GM21423 (cell line): Measurements from ENCODE around the gene PLPP4.
A peak's percentile ranks its signal among the peaks of the same experiment; 100 is the strongest.

ENCODE experiments used
- ATAC-seq: cut with Tn5 transposase; IDR thresholded peaks from one replicate; pipeline ENCODE4 v1.9.1; 2021; ENCODE audit warnings: mild to moderate bottlenecking, moderate library complexity; ENCODE audit not compliant: unreplicated experiment

Gene PLPP4

GRCh38 chr10:120606051-120606764 lies 149.2 kb downstream of the PLPP4 start:
- ATAC-seq: peak; percentile 66

DNA sequence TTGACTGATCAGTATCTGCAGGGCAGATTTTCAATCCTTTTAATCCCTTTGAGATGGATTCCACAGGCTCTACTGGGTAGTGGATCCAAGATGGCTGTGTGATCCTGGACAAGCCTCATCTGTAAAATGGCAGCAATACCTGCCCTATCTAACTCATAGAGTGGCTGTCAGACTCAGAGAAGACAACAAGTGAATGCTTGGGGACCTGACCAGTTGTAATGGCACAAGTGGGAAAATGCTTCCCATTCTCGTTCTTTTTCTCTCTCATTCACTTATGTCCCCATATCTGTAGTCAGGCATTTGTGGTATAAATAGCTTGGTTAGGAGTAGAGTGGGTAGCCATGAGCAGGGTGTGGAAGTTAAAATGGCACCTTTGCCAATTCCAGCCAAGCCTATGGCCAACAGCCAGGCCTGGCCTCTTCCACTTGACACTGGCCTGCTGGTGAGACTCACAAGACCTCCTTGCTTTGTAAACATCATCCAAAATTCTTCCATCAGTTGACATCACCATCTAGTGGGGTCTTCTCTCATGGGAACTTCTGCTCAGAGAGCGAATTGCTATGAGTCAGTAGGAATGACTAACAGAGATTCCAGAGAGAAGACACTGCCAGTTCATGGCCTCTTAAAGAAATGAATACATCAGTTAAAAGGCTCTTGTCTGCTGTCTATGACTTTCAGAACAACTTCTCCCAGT lies 150.1 kb downstream of the PLPP4 start:
- ATAC-seq: no peak

DNA sequence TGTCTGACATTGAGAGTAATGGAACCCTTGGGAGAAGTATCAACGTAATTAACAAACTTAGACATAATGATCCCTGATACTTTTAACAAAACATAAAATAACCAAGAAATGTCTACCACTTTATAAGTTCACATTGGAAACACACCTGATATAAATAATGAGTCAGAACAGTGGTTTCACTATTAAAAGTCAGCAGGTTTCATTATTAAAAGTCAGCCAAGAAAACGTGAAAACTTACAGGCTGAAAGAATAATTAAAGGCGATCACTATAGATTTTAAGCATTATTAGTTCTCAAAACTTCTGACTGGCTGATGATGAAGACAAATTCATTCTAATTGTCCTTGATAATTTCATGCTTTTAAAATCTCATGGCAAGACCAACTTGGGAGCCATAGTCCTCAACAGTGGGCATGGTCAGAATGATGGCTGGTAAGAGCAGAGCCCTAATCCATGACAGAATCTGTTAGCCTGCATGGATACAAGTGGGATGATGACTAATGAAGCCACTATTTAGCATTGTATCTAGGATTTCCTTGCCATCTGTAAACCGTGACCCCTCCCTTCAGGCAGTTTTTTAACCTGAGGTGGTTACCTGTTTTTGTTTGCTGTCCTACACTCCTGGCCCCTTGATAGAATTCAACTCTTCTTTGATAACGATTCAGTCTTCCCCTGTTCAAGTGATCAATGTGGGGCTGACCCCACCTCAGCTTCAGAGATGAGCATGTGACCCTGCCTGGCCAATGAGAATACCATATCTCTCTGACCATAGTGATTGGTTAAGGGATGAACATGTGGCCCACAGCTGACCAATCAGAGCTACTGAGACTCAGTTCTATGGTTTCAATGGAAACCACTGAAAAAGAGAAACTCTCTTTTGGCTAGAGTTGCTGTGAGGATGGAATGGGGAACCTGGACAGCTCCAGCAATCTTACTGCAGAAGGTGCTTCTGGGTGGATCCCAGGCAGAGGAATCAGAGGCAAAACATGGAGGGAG lies 151.0 kb downstream of the PLPP4 start:
- no peak for ATAC-seq

- no peak for ATAC-seq
These were observed 152.0 kb downstream of the PLPP4 start for GRCh38 chr10:120609006-120609405.

GRCh38 chr10:120610791-120611190 lies 153.8 kb downstream of the PLPP4 start:
- ATAC-seq: no peak

DNA sequence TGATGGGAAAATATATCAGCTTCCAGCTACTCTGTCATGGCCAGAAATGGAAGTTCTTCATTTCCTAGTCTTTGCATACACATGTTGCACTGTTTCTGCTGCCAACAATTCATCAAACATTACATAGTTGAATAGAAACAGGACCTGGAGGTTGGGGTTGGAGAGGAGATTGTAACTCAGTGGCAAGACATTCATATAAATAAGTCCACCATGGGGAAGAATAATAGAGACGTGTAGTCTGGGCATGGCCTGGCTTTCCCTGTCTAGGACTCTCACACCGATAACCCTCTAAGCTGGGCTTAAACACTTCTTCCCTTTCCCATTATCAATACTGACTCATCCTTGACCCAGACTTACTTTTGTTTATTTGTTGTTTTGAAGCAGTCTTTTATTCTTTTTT lies 155.7 kb downstream of the PLPP4 start:
- no peak for ATAC-seq

DNA sequence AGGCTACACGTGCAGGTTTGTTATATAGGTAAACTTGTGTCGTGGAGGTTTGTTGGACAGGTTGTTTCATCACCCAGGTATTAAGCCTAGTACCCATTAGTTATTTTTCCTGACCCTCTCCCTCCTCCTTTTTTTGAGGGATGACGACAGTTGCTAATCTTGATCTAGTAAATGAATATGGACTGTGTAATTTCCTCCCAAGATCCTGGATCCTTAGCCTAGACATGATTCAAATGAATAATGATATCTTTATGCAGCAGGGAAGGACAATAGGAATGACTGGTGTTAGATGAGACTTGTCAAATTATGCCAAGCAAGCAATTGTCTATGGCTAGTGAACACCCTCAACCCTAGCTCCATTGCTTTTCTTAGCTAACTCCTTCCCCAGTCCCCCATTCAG lies 156.2 kb downstream of the PLPP4 start:
- no peak for ATAC-seq

DNA sequence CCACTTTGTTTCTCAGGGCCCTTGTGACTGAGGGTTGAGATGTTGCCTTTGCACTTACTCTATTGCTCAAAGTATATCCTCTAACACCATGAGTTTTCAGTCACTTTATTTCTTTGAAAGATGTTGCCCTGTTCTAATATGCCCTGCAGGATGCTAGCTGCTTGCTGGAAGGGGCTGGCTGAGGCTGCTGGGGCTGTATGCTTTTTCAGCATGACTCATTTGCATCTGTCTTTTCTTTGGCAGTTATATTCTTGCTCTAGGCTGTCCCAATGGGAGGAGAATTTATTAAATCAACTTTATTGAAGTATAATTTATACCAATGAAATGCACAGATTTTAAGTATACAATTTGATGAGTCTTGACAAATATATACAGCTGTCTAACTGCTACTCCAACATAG lies 157.7 kb downstream of the PLPP4 start:
- no peak for ATAC-seq

GRCh38 chr10:120616311-120616911 lies 159.4 kb downstream of the PLPP4 start:
- no peak for ATAC-seq

DNA sequence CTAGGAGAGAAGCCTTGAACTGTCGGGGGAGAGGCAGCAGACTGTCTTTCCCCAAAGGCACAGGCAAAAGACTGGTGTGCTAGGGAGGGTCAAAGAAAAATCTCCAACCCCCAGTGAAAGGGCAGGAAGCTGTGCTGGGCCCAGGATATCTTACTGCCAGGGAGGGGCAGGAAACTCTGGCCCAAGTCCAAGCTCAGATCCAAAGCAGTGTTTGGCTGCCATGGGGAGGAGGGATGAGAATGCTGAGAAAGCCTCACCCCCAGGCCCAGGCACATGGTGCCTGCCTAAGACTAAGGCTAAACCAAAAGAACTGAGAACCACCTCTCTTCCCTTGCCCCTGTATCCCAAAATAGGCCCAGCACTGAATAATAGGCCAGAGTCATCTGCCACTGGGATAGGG lies 171.2 kb downstream of the PLPP4 start:
- no peak for ATAC-seq

DNA sequence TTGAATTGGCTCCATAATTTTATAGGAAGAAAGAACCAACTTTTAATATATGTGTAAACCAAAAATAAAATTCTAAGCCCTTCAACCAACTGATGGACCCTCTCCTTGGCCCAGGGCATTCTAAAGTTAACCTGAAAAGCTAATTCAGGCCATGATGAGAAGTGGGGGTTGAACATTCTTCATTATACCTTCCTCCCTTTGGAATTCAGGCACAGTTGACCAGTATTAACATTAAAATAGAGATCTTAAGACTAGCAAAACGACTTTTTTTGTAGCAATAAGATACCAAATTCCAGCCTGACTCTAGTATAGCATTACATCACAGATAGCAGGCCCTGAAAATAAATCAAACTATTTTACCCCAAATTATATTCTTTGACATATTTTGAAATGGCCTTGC lies 173.2 kb downstream of the PLPP4 start:
- no peak for ATAC-seq

GRCh38 chr10:120632047-120632446 lies 175.0 kb downstream of the PLPP4 start:
- ATAC-seq: no peak

DNA sequence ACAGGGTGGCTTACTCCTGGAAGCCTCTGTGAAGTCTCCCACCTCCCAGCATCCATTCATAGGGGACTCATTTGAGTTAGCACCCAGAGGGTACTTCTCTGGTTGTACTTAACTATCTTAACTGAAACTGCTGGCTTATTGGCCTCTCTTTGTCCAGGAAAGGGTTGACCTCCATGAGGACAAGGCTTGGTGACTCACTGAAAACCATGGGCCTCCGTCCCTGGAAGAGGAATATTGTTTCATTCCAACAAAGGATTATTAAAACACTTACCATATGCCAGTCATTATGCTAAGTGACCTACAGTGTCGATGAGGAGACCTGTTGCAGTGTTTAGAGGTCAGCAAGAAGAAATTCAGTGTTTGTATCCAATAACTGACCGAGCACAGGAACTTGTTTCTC lies 175.9 kb downstream of the PLPP4 start:
- no peak for ATAC-seq

GRCh38 chr10:120634659-120635058 lies 177.6 kb downstream of the PLPP4 start:
- no peak for ATAC-seq
